GM18909 (cell line): ENCODE data around the gene PCYOX1L.

Experiments used
- ATAC-seq: cut with Tn5 transposase; IDR thresholded peaks from one replicate; pipeline ENCODE4 v1.9.1; 2021; ENCODE audit warnings: mild to moderate bottlenecking; ENCODE audit not compliant: unreplicated experiment, poor library complexity

The PCYOX1L gene

GRCh38 chr5:149417711-149418368 lies 60.0 kb downstream of the PCYOX1L start:
- no peak for ATAC-seq

DNA sequence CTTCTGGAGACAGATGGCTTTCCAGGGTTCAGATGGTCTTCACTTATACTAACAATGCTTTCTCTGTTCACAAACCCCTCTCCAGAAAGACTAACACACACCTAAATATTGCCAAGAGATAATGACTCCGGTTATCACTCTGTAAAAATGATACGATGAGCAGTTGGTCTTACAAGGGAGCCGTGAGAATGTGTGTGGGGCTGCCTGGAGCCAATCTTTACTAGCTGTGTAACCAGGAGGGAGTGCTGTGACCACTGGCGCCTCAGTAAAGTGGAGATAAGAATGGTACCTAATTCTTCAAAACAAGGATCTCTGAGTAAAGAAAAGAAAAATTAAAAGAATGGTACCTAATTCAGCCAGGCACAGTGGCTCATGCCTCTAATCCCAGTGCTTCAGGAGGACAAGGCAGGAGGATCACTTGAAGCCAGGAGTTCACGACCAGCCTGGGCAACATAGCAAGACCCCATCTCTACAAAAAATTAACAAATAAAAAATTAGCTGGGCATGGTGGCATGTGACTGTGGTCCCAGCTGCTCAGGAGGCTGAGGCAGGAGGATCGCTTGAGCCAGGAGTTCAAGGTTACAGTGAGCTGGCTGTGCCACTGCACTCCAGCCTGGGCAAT lies 61.2 kb downstream of the PCYOX1L start:
- ATAC-seq, result no peak
